Testis (tissue), 3 donors: ENCODE measurements around the gene HSD11B1L. TPM values are rescaled to one million over a fixed set of nuclear protein-coding genes. Genes with fewer than 3 reads are reported as not detected.

Experiments used
- DNase-seq: peaks from one replicate; pipeline ENCODE4 v3.0.0-alpha.2; 2019
- H3K27ac ChIP-seq, 2 donors: fragments of 200-600 bp; sonication (generic); one replicate each; pipeline ENCODE4 v1.5.1; 2019
- H3K27me3 ChIP-seq: fragments of 200-600 bp; sonication (generic); one replicate; pipeline ENCODE4 v1.5.1; 2019
- H3K36me3 ChIP-seq: fragments of 200-600 bp; sonication (generic); one replicate; pipeline ENCODE4 v1.5.1; 2017; ENCODE audit warnings: low read depth; ENCODE audit errors: missing control alignments
- H3K4me1 ChIP-seq: fragments of 200-600 bp; sonication (generic); one replicate; pipeline ENCODE4 v1.5.1; 2019
- H3K4me3 ChIP-seq, 2 donors: fragments of 200-600 bp; sonication (generic); one replicate each; pipeline ENCODE4 v1.5.1; 2017 to 2019
- H3K9me3 ChIP-seq: fragments of 200-600 bp; sonication (generic); one replicate; pipeline ENCODE4 v1.5.1; 2017
- POLR2A ChIP-seq: fragments of 450-650 bp; IDR thresholded peaks from one replicate; pipeline ENCODE4 v1.6.1; 2017; ENCODE audit warnings: antibody characterized with exemption, mild to moderate bottlenecking, moderate library complexity
- WGBS, 2 donors: methylation state at CpG; one replicate each; pipeline ENCODE4 v1.1.5; 2018; 5-methylcytosine and 5-hydroxymethylcytosine counted together
- intact Hi-C: fragments of 100-400 bp; cut with DNase I; formaldehyde crosslinking; loops from one replicate; pipeline ENCODE4 v1.15.1; 2023; ENCODE audit warnings: low total_unique reads
- polyA plus RNA-seq: library from polyadenylated mRNA; stranded (reverse); fragments of 350-450 nt; fragmentation: Illumina TruSeq; extraction: RNeasy Lipid Tissue Mini Kit (QIAGEN cat#74804); gene quantifications from one replicate; pipeline ENCODE4 v1.2.3, GENCODE V29; 2014; ENCODE audit warnings: low read depth, low replicate concordance; ENCODE audit not compliant: insufficient read depth
- total RNA-seq, 2 donors: library from RNA; depleted of rRNA; stranded (reverse); fragments of >200 nt; gene quantifications; one replicate each; pipeline ENCODE4 v1.2.3, GENCODE V29; 2016
- TF ChIP-seq, protein P1 (sequence below), 3 experiments: fragments of 450-650 bp in 2 of 3; fragments of 200-600 bp in 1 of 3; sonication (generic) in 1 of 3; IDR thresholded peaks; one replicate each; pipeline ENCODE4 v1.5.1; 2016 to 2019; ENCODE audit warnings: antibody characterized with exemption in 3 of 3, mild to moderate bottlenecking in 2 of 3, moderate library complexity in 1 of 3

HSD11B1L gene
- total and polyA plus RNA-seq, 3 donors from 2014 or later, result 8.1 to 21.0 (median 18.8) TPM

- Histone ChIP-seq H3K27me3 (no peaks in the 10 kb centered on the region), H3K4me3 (no peak overlapping the region), H3K27ac (no peak overlapping the region), H3K4me1 (no peaks in the 10 kb centered on the region), H3K36me3 (no peaks in the 10 kb centered on the region), H3K9me3 (no peaks in the 10 kb centered on the region)
- TF ChIP-seq, protein P1, sequence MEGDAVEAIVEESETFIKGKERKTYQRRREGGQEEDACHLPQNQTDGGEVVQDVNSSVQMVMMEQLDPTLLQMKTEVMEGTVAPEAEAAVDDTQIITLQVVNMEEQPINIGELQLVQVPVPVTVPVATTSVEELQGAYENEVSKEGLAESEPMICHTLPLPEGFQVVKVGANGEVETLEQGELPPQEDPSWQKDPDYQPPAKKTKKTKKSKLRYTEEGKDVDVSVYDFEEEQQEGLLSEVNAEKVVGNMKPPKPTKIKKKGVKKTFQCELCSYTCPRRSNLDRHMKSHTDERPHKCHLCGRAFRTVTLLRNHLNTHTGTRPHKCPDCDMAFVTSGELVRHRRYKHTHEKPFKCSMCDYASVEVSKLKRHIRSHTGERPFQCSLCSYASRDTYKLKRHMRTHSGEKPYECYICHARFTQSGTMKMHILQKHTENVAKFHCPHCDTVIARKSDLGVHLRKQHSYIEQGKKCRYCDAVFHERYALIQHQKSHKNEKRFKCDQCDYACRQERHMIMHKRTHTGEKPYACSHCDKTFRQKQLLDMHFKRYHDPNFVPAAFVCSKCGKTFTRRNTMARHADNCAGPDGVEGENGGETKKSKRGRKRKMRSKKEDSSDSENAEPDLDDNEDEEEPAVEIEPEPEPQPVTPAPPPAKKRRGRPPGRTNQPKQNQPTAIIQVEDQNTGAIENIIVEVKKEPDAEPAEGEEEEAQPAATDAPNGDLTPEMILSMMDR (IDR thresholded peaks at IDR 0.05), result no peak
- no peak for TF ChIP-seq POLR2A
- intact Hi-C loops, result no loop called here
- no peak for DNase-seq
- 88 to 89% methylated on average over 2 of the region's 2 CpGs for WGBS, 2 donors
Measured at GRCh38 chr19:5644037-5644436, 36.8 kb upstream of the HSD11B1L start.

DNA sequence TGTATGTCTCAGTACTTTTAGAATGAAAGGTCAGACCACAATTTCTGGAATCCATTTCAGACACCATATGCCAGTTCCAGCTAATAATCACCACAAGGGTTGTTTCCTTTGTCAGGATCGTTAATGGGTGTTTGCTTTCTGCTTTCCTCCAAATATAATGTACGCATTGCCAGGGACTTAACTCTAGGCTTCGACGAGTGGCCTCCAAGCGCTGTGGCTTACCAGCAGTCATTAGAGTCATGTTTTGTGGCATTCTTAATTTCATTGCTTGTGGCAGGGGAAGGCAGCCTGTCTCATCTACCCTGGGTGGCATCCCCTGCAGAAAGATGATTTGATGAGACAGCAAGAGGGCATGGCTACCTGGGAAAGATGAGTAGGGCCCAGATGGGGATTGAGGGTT, 35.4 kb upstream of the HSD11B1L start:
- Histone ChIP-seq H3K27me3 (no peaks in the 10 kb centered on the region), H3K4me1 (no peaks in the 10 kb centered on the region), H3K36me3 (no peaks in the 10 kb centered on the region), H3K4me3 (no peak overlapping the region), H3K27ac (no peak overlapping the region), H3K9me3 (no peaks in the 10 kb centered on the region)
- intact Hi-C loops, result no loop called here
- TF ChIP-seq, protein P1 (IDR thresholded peaks at IDR 0.05), result no peak
- TF ChIP-seq POLR2A, result no peak
- 85 to 90% methylated on average over 5 of the region's 5 CpGs for WGBS, 2 donors
- no peak for DNase-seq

DNA sequence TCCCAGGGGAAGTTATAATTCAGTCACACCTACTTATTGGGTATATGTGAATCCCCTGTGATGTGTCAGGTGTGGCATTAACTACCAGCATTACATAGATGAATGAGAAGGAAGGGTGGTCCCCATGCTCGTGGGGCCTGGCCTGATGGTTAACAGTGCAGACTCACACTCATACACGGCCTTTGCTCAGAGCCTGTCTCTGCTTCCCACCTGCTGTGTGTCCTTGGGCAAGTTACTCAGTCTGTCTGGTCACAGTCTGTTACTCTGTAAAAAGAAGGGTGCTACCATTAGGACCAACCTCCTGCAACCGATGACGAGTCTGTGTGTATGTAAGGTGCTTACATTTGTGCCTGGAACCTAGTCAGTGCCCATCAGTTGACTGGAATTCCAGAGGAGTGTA, 34.1 kb upstream of the HSD11B1L start:
- Histone ChIP-seq H3K4me3 (no peak overlapping the region), H3K4me1 (no peaks in the 10 kb centered on the region), H3K36me3 (no peaks in the 10 kb centered on the region), H3K9me3 (no peaks in the 10 kb centered on the region), H3K27ac (no peak overlapping the region), H3K27me3 (no peaks in the 10 kb centered on the region)
- 89 to 92% methylated on average over 4 of the region's 4 CpGs for WGBS, 2 donors
- TF ChIP-seq, protein P1 (IDR thresholded peaks at IDR 0.05), result no peak
- no peak for TF ChIP-seq POLR2A
- intact Hi-C loops, result no loop called here
- DNase-seq, result no peak

DNA sequence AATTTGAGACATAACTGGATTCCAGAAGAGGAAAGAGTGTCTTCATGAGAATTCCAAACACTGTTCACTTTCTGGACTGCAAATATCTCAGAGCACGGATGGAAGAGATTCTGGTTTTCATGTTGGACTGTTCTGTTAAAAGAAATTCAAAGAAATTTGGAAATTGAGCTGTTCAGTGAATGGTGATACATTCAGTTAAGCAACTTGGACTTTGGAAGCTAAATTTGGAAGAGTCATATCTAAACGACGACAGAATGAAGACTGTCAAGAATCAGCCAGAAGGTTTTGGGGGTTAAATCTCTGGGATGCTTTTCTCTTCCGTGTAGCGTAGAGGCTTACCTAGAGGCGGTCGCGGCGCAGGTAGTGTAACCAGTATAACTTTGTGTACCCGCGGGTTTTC, 32.4 kb upstream of the HSD11B1L start:
- 80 to 95% methylated on average over 11 of the region's 11 CpGs for WGBS, 2 donors
- DNase-seq, result no peak
- no peaks in the 10 kb centered on the region for H3K27me3 ChIP-seq
- H3K4me3 ChIP-seq, result no peak overlapping the region
- intact Hi-C loops, result no loop called here
- TF ChIP-seq POLR2A, result no peak
- TF ChIP-seq, protein P1 (IDR thresholded peaks at IDR 0.05), result no peak
- no peak overlapping the region for H3K27ac ChIP-seq
- H3K9me3 ChIP-seq, result no peaks in the 10 kb centered on the region
- no peaks in the 10 kb centered on the region for H3K4me1 ChIP-seq
- no peaks in the 10 kb centered on the region for H3K36me3 ChIP-seq

- intact Hi-C loops, result no loop called here
- Histone ChIP-seq H3K27ac (no peak overlapping the region), H3K4me3 (no peak overlapping the region), H3K36me3 (peaks cover 3% of the 10 kb centered on the region), H3K27me3 (no peaks in the 10 kb centered on the region), H3K4me1 (no peaks in the 10 kb centered on the region), H3K9me3 (no peaks in the 10 kb centered on the region)
- TF ChIP-seq, protein P1 (IDR thresholded peaks at IDR 0.05), result no peak
- TF ChIP-seq POLR2A, result no peak
- WGBS, 2 donors, result 97 to 100% methylated on average over 3 to 5 of the region's 5 CpGs
- DNase-seq, result no peak
Measured at GRCh38 chr19:5651361-5651760, 29.5 kb upstream of the HSD11B1L start.
